ENCODE data around the gene NFIC. TPM values are rescaled to one million over a fixed set of nuclear protein-coding genes. Genes with fewer than 3 reads are reported as not detected.

The NFIC gene
- polyA plus RNA-seq, 2 of the 4 experiments (the other 2 are of a cell fraction), result 2.6 to 34.9 TPM

GRCh38 chr19:3431760-3432397 lies 65.5 kb downstream of the NFIC start:
- FAIRE-seq (no peak), DNase-seq (ENCODE audit: low read depth in 1 of 2, low spot score in 1 of 2) (no peak), ATAC-seq (no peak)
- H3K27ac ChIP-seq, result no peak overlapping the region; a peak in 1 of 6 replicates
- TF ChIP-seq HDAC2 (IDR thresholded peaks at IDR 0.05) (peak; percentile 46; the same call in 1 of the 2 replicates), NFE2L2 (conservative IDR thresholded peaks at IDR 0.05; ENCODE audit: low read length) (no peak), TP53 (CRISPR knock-in tag; IDR thresholded peaks at IDR 0.05) (no peak), KDM1A (IDR thresholded peaks at IDR 0.05; ENCODE audit: low read depth) (peak; percentile 68), NPAS2 (CRISPR knock-in tag; IDR thresholded peaks at IDR 0.05; ENCODE audit: borderline replicate concordance) (no peak)
- no peaks in the 10 kb centered on the region for H3K9me3 ChIP-seq
- CTCF ChIA-PET, result interaction anchor here (0.7 to 9.2 kb wide), 10 partner anchors 8 to 127 kb away, joined by 3 to 60 read pairs (median 4); no protein-coding TSS in a partner anchor
- POLR2A ChIA-PET, result no interaction called here
- peaks cover 19% of the 10 kb centered on the region for H3K4me1 ChIP-seq
- no peak overlapping the region for H3K4me3 ChIP-seq
- WGBS (ENCODE audit: missing lambda C conversion rate), result 93% methylated on average over 18 of the region's 18 CpGs
- H3K4me2 ChIP-seq, result no peak overlapping the region

- FAIRE-seq, result no peak
- ChIA-PET CTCF (interaction anchor here (0.8 to 9.2 kb wide), 5 partner anchors 10 to 107 kb away, joined by 3 to 60 read pairs (median 4); no protein-coding TSS in a partner anchor), POLR2A (interaction anchor here (1.0 kb wide), 1 partner anchor 18 kb away, joined by 3 read pairs; no protein-coding TSS in a partner anchor)
- DNase-seq (ENCODE audit: low read depth in 1 of 2, low spot score in 1 of 2), result no peak
- H3K27ac ChIP-seq, result no peak overlapping the region
- H3K4me3 ChIP-seq, result no peak overlapping the region
- H3K4me2 ChIP-seq, result no peak overlapping the region
- no peaks in the 10 kb centered on the region for H3K9me3 ChIP-seq
- 94% methylated on average over 11 of the region's 12 CpGs for WGBS (ENCODE audit: missing lambda C conversion rate)
- TF ChIP-seq RNF2 (IDR thresholded peaks at IDR 0.05; ENCODE audit: borderline replicate concordance, low read depth), result no peak
- no peak for TF ChIP-seq REST (IDR thresholded peaks at IDR 0.05)
- TF ChIP-seq ESRRA (IDR thresholded peaks at IDR 0.05; ENCODE audit: borderline replicate concordance, low read length), result no peak
- TF ChIP-seq TFCP2L1 (CRISPR knock-in tag; IDR thresholded peaks at IDR 0.05), result no peak
- no peak for TF ChIP-seq ZC3H11A (IDR thresholded peaks at IDR 0.05)
- TF ChIP-seq KDM5A (IDR thresholded peaks at IDR 0.05), result no peak
- TF ChIP-seq CBX2 (IDR thresholded peaks at IDR 0.05; ENCODE audit: borderline replicate concordance, low read depth), result no peak
- TF ChIP-seq CBX8 (IDR thresholded peaks at IDR 0.05), result no peak
- TF ChIP-seq KDM1A (IDR thresholded peaks at IDR 0.05; ENCODE audit: low read depth), result no peak
- no peak for TF ChIP-seq HES2 (IDR thresholded peaks at IDR 0.05)
- TF ChIP-seq POLR2AphosphoS2 (conservative IDR thresholded peaks at IDR 0.05; ENCODE audit: low read length), result no peak
- no peak for TF ChIP-seq RFX5 (IDR thresholded peaks at IDR 0.05)
- TF ChIP-seq HMGXB4 (CRISPR knock-in tag; IDR thresholded peaks at IDR 0.05; ENCODE audit: borderline replicate concordance), result no peak
- TF ChIP-seq ZFP36 (IDR thresholded peaks at IDR 0.05; ENCODE audit: borderline replicate concordance, partially characterized antibody), result no peak
- no peak for TF ChIP-seq FOSB (CRISPR knock-in tag; IDR thresholded peaks at IDR 0.05)
- TF ChIP-seq NR3C1 (IDR thresholded peaks at IDR 0.05), result no peak
- TF ChIP-seq MAZ (IDR thresholded peaks at IDR 0.05; ENCODE audit: borderline replicate concordance, low read depth, low read length), result no peak
- peaks cover 19% of the 10 kb centered on the region for H3K4me1 ChIP-seq
- ATAC-seq, result no peak
Measured at GRCh38 chr19:3433313-3433712, 66.9 kb downstream of the NFIC start.

Data from A549 (cell line).